Lower leg skin (tissue), 4 donors: ENCODE results near the gene DNAAF1. TPM values are rescaled to one million over a fixed set of nuclear protein-coding genes. Genes with fewer than 3 reads are reported as not detected.

Experiments used
- DNase-seq, 2 donors: peaks; one replicate each; pipeline ENCODE4 v3.0.0-alpha.2; 2019; ENCODE audit warnings: low spot score in 2 of 2
- H3K4me3 ChIP-seq: fragments of 200-600 bp; sonication (generic); 2 replicates; pipeline ENCODE4 v1.5.1; 2017; ENCODE audit warnings: mild to moderate bottlenecking, low read depth; ENCODE audit not compliant: poor library complexity, severe bottlenecking
- CTCF ChIP-seq, 3 donors: fragments of 450-650 bp; IDR thresholded peaks; one replicate each; pipeline ENCODE4 v1.5.1; 2016; ENCODE audit warnings: antibody characterized with exemption in 3 of 3, mild to moderate bottlenecking in 3 of 3, moderate library complexity in 2 of 3
- POLR2A ChIP-seq, 2 donors: fragments of 450-650 bp; IDR thresholded peaks; one replicate each; pipeline ENCODE4 v1.6.1; 2016 to 2017; ENCODE audit warnings: antibody characterized with exemption in 2 of 2, mild to moderate bottlenecking in 1 of 2, moderate library complexity in 1 of 2
- WGBS, 2 donors: methylation state at CpG; one replicate each; pipeline ENCODE4 v1.1.5; 2018; 5-methylcytosine and 5-hydroxymethylcytosine counted together
- intact Hi-C: fragments of 100-400 bp; cut with DNase I; formaldehyde crosslinking; loops from one replicate; pipeline ENCODE4 v1.15.0; 2023; ENCODE audit warnings: low total_unique reads
- total RNA-seq, 4 donors: library from RNA; depleted of rRNA; stranded (reverse); fragments of >200 nt; gene quantifications; one replicate each; pipeline ENCODE4 v1.1.0, GENCODE V29; 2016

The DNAAF1 gene
- total RNA-seq, 4 donors from 2014 or later: 0.71 to 1.0 TPM; not detected in 2

- no peak for DNase-seq
- 75 to 85% methylated on average over 8 of the region's 8 CpGs for WGBS, 2 donors
- intact Hi-C loops: no loop called here
- H3K4me3 ChIP-seq: no peak overlapping the region
- TF ChIP-seq CTCF (IDR thresholded peaks at IDR 0.05) (no peak), POLR2A (IDR thresholded peaks at IDR 0.05) (no peak)
Measured at GRCh38 chr16:84207879-84208278, 62.8 kb downstream of the DNAAF1 start.

GRCh38 chr16:84209989-84210388 lies 64.9 kb downstream of the DNAAF1 start:
- 85 to 89% methylated on average over 2 of the region's 2 CpGs for WGBS, 2 donors
- TF ChIP-seq POLR2A (IDR thresholded peaks at IDR 0.05) (no peak), CTCF (IDR thresholded peaks at IDR 0.05) (no peak)
- no peak for DNase-seq
- no peak overlapping the region for H3K4me3 ChIP-seq
- intact Hi-C loops: no loop called here

- TF ChIP-seq CTCF (IDR thresholded peaks at IDR 0.05): no peak
- no peak for TF ChIP-seq POLR2A (IDR thresholded peaks at IDR 0.05)
- no peak for DNase-seq
- intact Hi-C loops: no loop called here
- no peak overlapping the region for H3K4me3 ChIP-seq
- 47 to 57% methylated on average over 4 of the region's 4 CpGs for WGBS, 2 donors
Measured at GRCh38 chr16:84212154-84212553, 67.0 kb downstream of the DNAAF1 start.

GRCh38 chr16:84212631-84213030 lies 67.5 kb downstream of the DNAAF1 start:
- TF ChIP-seq POLR2A (IDR thresholded peaks at IDR 0.05): no peak
- no peak for TF ChIP-seq CTCF (IDR thresholded peaks at IDR 0.05)
- DNase-seq: no peak
- intact Hi-C loops: no loop called here
- 77 to 81% methylated on average over 4 of the region's 4 CpGs for WGBS, 2 donors
- H3K4me3 ChIP-seq: no peak overlapping the region

- 78 to 80% methylated on average over 14 to 15 of the region's 15 CpGs for WGBS, 2 donors
Measured at GRCh38 chr16:84214451-84215066, 69.5 kb downstream of the DNAAF1 start.

More at GRCh38 chr16:84214451-84215066, 69.5 kb downstream of the DNAAF1 start:
- TF ChIP-seq CTCF (IDR thresholded peaks at IDR 0.05) (no peak), POLR2A (IDR thresholded peaks at IDR 0.05) (no peak)
- intact Hi-C loops: no loop called here
- DNase-seq: no peak
- no peak overlapping the region for H3K4me3 ChIP-seq
